ENCODE data around the gene GFRA1.

DNA sequence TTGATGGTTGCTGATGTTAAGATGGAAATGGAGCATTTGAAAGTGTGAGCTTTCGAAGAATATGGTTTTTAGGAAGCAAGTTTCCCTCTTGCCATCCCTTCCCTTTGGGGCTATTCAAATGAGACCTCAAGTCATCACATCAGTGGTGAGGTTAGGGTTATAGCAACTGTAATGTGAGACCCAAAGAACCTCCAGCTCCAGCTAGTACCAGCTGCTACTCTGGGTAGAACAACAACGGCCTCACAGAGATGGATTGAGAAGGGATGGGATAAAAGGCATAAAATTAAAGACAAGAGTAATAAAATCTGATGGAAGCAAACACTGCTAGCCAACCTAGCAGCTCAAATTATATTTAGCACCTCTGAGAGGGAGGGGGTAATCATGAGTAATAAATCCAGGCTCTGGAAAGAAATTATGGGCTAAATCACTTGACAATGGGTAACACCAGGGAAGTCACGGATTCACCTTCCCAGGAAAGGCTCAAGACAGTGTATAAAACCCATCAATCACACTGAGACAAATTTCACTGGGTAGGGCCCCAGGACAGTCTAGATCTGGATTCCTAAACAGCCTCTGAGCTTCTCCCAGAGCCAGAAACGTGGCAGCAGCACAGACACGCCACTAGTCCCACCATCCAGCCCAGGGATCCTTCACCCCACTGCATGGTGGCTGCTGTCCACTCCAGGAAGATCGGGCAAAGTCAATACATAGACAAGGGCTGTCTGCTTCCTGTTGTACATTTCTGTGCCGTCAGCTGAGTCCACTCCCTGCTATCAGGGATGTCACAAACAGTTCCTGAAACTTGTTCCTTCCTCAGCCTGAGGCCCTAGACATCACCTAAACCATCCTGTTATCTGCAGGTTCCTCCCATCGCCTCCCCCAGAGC lies 151.1 kb downstream of the GFRA1 start:
- TF ChIP-seq, protein P1, sequence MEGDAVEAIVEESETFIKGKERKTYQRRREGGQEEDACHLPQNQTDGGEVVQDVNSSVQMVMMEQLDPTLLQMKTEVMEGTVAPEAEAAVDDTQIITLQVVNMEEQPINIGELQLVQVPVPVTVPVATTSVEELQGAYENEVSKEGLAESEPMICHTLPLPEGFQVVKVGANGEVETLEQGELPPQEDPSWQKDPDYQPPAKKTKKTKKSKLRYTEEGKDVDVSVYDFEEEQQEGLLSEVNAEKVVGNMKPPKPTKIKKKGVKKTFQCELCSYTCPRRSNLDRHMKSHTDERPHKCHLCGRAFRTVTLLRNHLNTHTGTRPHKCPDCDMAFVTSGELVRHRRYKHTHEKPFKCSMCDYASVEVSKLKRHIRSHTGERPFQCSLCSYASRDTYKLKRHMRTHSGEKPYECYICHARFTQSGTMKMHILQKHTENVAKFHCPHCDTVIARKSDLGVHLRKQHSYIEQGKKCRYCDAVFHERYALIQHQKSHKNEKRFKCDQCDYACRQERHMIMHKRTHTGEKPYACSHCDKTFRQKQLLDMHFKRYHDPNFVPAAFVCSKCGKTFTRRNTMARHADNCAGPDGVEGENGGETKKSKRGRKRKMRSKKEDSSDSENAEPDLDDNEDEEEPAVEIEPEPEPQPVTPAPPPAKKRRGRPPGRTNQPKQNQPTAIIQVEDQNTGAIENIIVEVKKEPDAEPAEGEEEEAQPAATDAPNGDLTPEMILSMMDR (optimal IDR thresholded peaks at IDR 0.05 in 1 of 3, IDR thresholded peaks at IDR 0.05 in 1 of 3, conservative IDR thresholded peaks at IDR 0.05 in 1 of 3; ENCODE audit: extremely low read depth in 1 of 3, insufficient read depth in 2 of 3, low read length in 3 of 3) = no peak
- TF ChIP-seq EZH2 (IDR thresholded peaks at IDR 0.05; ENCODE audit: low read length) = no peak
